Activated naive CD8-positive, alpha-beta T cell treated with anti-CD3 and anti-CD28 coated beads, Interleukin-2, amount 10 ng/mL, durations not matched to agents 7 days and 5 days (primary cell): ENCODE data around the gene PELI1. TPM values are rescaled to one million over a fixed set of nuclear protein-coding genes. Genes with fewer than 3 reads are reported as not detected.
A peak's percentile ranks its signal among the peaks of the same experiment; 100 is the strongest.
"Not testable (repeated sequence)": the region's sequence is repeated elsewhere in the genome, so short reads cannot be mapped to it uniquely, and the experiment has no call there.

ENCODE experiments used
- ATAC-seq: fragments of 150-1000 bp; cut with Tn5 transposase; one replicate; pipeline ENCODE4 v1.10.0; 2021; ENCODE audit warnings: low read depth, moderate library complexity
- POLR2A ChIA-PET: fragments of 350-600 bp; sonication (Branson Sonifier 250); formaldehyde crosslinking; loops from one replicate; lab custom pipeline; 2021; ENCODE audit warnings: antibody characterized with exemption; lab: Charles Lee
- DNase-seq: peaks from one replicate; pipeline ENCODE4 v3.0.0; 2021
- H3K27ac Mint-ChIP-seq: one replicate; pipeline ENCODE4 v1.8.0; 2022; ENCODE audit warnings: mild to moderate bottlenecking, mixed read lengths
- H3K27me3 Mint-ChIP-seq: one replicate; pipeline ENCODE4 v1.8.0; 2022; ENCODE audit warnings: mild to moderate bottlenecking, moderate library complexity, mixed read lengths
- H3K36me3 Mint-ChIP-seq: one replicate; pipeline ENCODE4 v1.8.0; 2021; ENCODE audit warnings: mild to moderate bottlenecking, mixed read lengths
- H3K4me1 Mint-ChIP-seq: one replicate; pipeline ENCODE4 v1.8.0; 2021; ENCODE audit warnings: mixed read lengths
- H3K4me3 Mint-ChIP-seq: one replicate; pipeline ENCODE4 v1.8.0; 2022; ENCODE audit warnings: mild to moderate bottlenecking, moderate library complexity, mixed read lengths
- H3K9me3 Mint-ChIP-seq: one replicate; pipeline ENCODE4 v1.8.0; 2021; ENCODE audit warnings: mixed read lengths
- total RNA-seq, 2 experiments: library from RNA; stranded (reverse); gene quantifications; one replicate each; pipeline ENCODE4 v1.2.3, GENCODE V29; 2021

The PELI1 gene
- total RNA-seq, 2 experiments from 2014 or later, result 22.6 to 25.7 TPM

GRCh38 chr2:64081046-64081445, 63.2 kb downstream of the PELI1 start:
- no peak for DNase-seq
- Mint-ChIP-seq H3K27ac (no peak overlapping the region), H3K36me3 (no peaks in the 10 kb centered on the region), H3K4me3 (no peak overlapping the region), H3K4me1 (no peaks in the 10 kb centered on the region), H3K27me3 (peaks cover 8% of the 10 kb centered on the region), H3K9me3 (no peaks in the 10 kb centered on the region)
- POLR2A ChIA-PET, result no interaction called here
- ATAC-seq, result no peak

- no peaks in the 10 kb centered on the region for H3K9me3 Mint-ChIP-seq
- no peaks in the 10 kb centered on the region for H3K4me1 Mint-ChIP-seq
- no peaks in the 10 kb centered on the region for H3K36me3 Mint-ChIP-seq
- ATAC-seq (no peak), DNase-seq (no peak)
- peaks cover 8% of the 10 kb centered on the region for H3K27me3 Mint-ChIP-seq
- POLR2A ChIA-PET, result no interaction called here
- H3K27ac Mint-ChIP-seq, result no peak overlapping the region
- H3K4me3 Mint-ChIP-seq, result no peak overlapping the region
These were observed 64.0 kb downstream of the PELI1 start for GRCh38 chr2:64080179-64080578.

DNA sequence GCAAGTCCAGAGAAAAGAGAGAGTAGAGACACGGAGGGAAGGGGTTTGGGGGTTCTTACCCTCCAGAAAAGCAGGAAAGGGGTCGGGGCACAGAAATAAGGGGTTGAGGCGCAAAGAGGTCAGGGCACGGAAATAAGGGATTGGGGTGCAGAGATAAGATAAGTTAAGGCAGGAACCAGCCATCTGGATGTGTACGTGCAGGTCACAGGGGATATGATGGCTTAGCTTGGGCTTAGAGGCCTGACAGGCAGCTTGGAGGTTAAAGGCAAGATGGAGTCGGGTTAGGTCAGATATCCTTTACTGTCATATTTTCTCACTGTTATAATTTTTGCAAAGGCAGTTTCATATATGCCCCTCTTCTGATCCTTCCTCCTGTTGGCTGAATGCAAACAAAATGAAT, 64.5 kb downstream of the PELI1 start:
- H3K9me3 Mint-ChIP-seq, H3K4me1 Mint-ChIP-seq, H3K27me3 Mint-ChIP-seq, POLR2A ChIA-PET, H3K4me3 Mint-ChIP-seq, H3K27ac Mint-ChIP-seq, DNase-seq, ATAC-seq, H3K36me3 Mint-ChIP-seq: not testable (repeated sequence)

DNA sequence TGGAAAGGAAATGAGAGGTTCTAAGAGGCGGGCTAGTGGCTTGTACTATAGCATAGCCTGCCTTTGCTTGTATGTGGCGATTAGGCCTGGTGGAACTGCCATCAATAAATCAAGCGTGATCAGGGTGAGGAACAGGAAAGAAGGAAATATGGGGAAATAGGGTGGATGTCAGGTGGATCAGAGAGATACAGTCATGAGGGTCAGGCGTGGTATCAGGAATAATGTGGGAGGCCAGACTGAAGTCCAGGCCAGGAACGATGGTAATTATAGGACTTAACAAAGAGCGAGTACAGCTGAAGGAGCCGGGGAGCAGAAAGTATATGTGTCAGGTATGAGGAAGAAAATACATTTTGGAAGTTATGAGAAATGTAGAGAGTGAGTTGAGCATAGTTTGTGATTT, 67.4 kb downstream of the PELI1 start:
- H3K36me3 Mint-ChIP-seq, H3K9me3 Mint-ChIP-seq, H3K4me3 Mint-ChIP-seq, POLR2A ChIA-PET, H3K4me1 Mint-ChIP-seq, ATAC-seq, H3K27ac Mint-ChIP-seq, DNase-seq, H3K27me3 Mint-ChIP-seq: not testable (repeated sequence)

GRCh38 chr2:64074616-64075015, 69.6 kb downstream of the PELI1 start:
- H3K36me3 Mint-ChIP-seq, H3K4me3 Mint-ChIP-seq, H3K27ac Mint-ChIP-seq, H3K27me3 Mint-ChIP-seq, H3K4me1 Mint-ChIP-seq, POLR2A ChIA-PET, H3K9me3 Mint-ChIP-seq, ATAC-seq, DNase-seq: not testable (repeated sequence)

DNA sequence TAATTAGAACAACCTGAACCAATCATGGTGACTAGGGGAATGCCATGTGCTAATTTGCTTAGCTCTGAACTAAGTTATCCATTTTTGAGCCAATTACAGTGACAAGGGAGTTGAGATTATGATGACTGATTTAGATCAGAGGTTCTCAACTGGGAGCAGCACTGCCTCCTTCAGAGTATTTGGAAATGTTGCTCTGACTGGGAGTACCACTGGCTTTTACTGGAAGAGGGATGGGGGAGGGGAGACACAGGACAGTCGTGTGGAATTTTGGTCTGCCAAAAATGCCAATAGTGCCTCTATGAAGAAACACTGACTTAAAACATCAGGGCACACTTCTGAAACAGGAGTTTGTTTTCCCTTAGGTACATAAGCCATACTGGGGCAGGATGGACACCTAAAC, 76.9 kb downstream of the PELI1 start:
- no peak overlapping the region for H3K27ac Mint-ChIP-seq
- H3K4me1 Mint-ChIP-seq, result peaks cover 21% of the 10 kb centered on the region
- no peak for DNase-seq
- H3K9me3 Mint-ChIP-seq, result peaks cover 2% of the 10 kb centered on the region
- no peak overlapping the region for H3K4me3 Mint-ChIP-seq
- no peaks in the 10 kb centered on the region for H3K27me3 Mint-ChIP-seq
- H3K36me3 Mint-ChIP-seq, result no peaks in the 10 kb centered on the region
- POLR2A ChIA-PET, result interaction anchor here (0.7 kb wide), 1 partner anchor 24 kb away, joined by 4 read pairs; no protein-coding TSS in a partner anchor
- no peak for ATAC-seq

- POLR2A ChIA-PET, result no interaction called here
- DNase-seq, result no peak
- no peak overlapping the region for H3K27ac Mint-ChIP-seq
- H3K9me3 Mint-ChIP-seq, result peaks cover 2% of the 10 kb centered on the region
- no peaks in the 10 kb centered on the region for H3K36me3 Mint-ChIP-seq
- H3K27me3 Mint-ChIP-seq, result peaks cover 1% of the 10 kb centered on the region
- ATAC-seq, result no peak
- H3K4me3 Mint-ChIP-seq, result no peak overlapping the region
- peaks cover 21% of the 10 kb centered on the region for H3K4me1 Mint-ChIP-seq
These were observed 78.7 kb downstream of the PELI1 start for GRCh38 chr2:64065516-64065915.

DNA sequence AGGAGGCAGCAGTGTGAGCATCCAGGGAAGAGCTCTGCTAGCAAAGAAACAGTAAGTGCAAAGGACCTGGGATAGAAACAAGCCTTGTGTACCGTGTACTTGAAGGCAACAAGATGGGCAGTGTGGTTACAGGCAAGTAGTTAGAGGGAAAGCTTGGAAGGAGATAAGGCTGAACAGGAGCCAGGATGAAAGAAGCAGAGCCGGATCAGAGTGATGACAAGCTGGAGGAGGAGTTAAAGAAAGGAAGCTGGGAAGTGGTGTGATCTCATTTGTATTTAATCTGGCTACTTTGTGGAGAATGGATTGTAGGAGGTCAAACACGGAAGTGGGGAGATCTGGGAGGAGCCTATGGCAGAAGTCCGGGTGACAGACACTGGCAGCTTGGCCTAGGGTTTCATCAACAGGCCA, 80.3 kb downstream of the PELI1 start:
- POLR2A ChIA-PET, result no interaction called here
- peaks cover 2% of the 10 kb centered on the region for H3K9me3 Mint-ChIP-seq
- peaks cover 1% of the 10 kb centered on the region for H3K27me3 Mint-ChIP-seq
- peak overlapping the region; percentile 78 for H3K27ac Mint-ChIP-seq
- H3K4me3 Mint-ChIP-seq, result no peak overlapping the region
- H3K4me1 Mint-ChIP-seq, result peaks cover 21% of the 10 kb centered on the region
- no peak for DNase-seq
- no peak for ATAC-seq
- no peaks in the 10 kb centered on the region for H3K36me3 Mint-ChIP-seq

DNA sequence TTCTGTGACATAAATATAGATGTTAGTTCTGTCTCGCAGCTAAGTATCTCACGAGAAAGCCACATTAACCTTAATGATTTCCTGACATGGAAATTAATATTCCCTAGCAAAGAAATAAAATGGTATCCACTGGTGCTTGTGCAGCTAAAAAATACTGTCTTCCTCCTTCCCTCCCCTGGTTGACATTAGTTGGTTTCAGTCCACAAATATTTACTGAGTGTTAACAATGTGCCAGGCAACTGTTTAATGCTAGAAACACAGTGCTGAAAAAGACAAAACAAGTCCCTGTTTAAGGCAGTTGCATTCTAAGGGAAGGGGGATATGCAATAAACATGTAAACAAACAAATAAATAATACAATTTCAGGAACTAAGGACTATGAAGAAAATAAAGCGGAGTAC, 80.8 kb downstream of the PELI1 start:
- peaks cover 21% of the 10 kb centered on the region for H3K4me1 Mint-ChIP-seq
- POLR2A ChIA-PET, result no interaction called here
- DNase-seq (no peak), ATAC-seq (no peak)
- H3K36me3 Mint-ChIP-seq, result no peaks in the 10 kb centered on the region
- H3K27ac Mint-ChIP-seq, result peak overlapping the region; percentile 78
- peaks cover 1% of the 10 kb centered on the region for H3K27me3 Mint-ChIP-seq
- H3K9me3 Mint-ChIP-seq, result peaks cover 2% of the 10 kb centered on the region
- H3K4me3 Mint-ChIP-seq, result no peak overlapping the region

DNA sequence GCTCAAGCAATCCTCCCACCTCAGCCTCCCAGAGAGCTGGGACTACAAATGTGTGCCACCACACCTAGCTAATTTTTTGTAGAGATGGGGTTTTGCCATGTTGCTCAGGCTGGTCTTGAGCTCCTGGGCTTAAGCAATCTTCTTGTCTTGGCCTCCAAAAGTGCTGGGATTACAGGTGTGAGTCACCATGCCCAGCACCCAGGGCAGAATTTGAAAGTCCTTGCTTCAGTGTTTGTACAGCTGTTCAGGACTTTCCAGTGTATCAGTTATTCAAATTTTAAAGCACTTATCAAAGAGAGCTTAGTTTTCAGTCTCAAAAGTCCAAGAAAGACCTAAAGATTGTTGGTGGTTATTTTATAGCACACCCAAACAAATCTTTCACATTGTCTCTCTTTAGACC, 81.4 kb downstream of the PELI1 start:
- H3K4me3 Mint-ChIP-seq, result no peak overlapping the region
- no peak overlapping the region for H3K27ac Mint-ChIP-seq
- POLR2A ChIA-PET, result no interaction called here
- ATAC-seq (no peak), DNase-seq (no peak)
- peaks cover 21% of the 10 kb centered on the region for H3K4me1 Mint-ChIP-seq
- H3K27me3 Mint-ChIP-seq, result peaks cover 4% of the 10 kb centered on the region
- peaks cover 2% of the 10 kb centered on the region for H3K9me3 Mint-ChIP-seq
- no peaks in the 10 kb centered on the region for H3K36me3 Mint-ChIP-seq

DNA sequence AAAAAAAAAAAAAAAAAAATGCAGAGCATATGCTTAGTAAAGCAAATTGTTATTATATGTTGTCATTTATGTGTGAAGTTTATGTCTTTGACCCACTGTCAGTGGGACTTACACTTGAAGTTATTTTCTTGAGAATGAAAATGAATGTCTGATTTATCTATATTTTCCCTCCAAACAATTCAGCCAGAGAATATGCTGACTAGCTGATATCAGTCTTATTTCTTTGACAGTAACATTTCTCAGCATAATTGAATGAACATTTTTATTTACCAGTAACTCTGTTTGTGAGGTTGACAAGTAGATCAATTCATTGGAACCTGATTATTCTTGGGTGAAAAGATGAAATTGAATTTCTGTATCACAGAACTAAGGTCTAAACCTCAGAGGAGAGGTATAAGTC, 85.0 kb downstream of the PELI1 start:
- Mint-ChIP-seq H3K4me3 (no peak overlapping the region), H3K4me1 (peaks cover 16% of the 10 kb centered on the region), H3K27ac (no peak overlapping the region), H3K36me3 (no peaks in the 10 kb centered on the region), H3K27me3 (peaks cover 4% of the 10 kb centered on the region), H3K9me3 (no peaks in the 10 kb centered on the region)
- ATAC-seq (no peak), DNase-seq (no peak)
- POLR2A ChIA-PET, result no interaction called here

GRCh38 chr2:64056021-64056420, 88.2 kb downstream of the PELI1 start:
- Mint-ChIP-seq H3K27ac (no peak overlapping the region), H3K9me3 (no peaks in the 10 kb centered on the region), H3K27me3 (peaks cover 3% of the 10 kb centered on the region), H3K4me1 (peaks cover 26% of the 10 kb centered on the region), H3K4me3 (no peak overlapping the region), H3K36me3 (no peaks in the 10 kb centered on the region)
- ATAC-seq (no peak), DNase-seq (no peak)
- POLR2A ChIA-PET, result no interaction called here

GRCh38 chr2:64054161-64054915, 89.9 kb downstream of the PELI1 start:
- no peak for DNase-seq
- no peak for ATAC-seq
- Mint-ChIP-seq H3K27ac (no peak overlapping the region), H3K27me3 (peaks cover 3% of the 10 kb centered on the region), H3K4me1 (peaks cover 33% of the 10 kb centered on the region), H3K4me3 (no peak overlapping the region), H3K36me3 (no peaks in the 10 kb centered on the region), H3K9me3 (no peaks in the 10 kb centered on the region)
- POLR2A ChIA-PET, result interaction anchor here (1.0 kb wide), 1 partner anchor 434 kb away, joined by 3 read pairs; no protein-coding TSS in a partner anchor

DNA sequence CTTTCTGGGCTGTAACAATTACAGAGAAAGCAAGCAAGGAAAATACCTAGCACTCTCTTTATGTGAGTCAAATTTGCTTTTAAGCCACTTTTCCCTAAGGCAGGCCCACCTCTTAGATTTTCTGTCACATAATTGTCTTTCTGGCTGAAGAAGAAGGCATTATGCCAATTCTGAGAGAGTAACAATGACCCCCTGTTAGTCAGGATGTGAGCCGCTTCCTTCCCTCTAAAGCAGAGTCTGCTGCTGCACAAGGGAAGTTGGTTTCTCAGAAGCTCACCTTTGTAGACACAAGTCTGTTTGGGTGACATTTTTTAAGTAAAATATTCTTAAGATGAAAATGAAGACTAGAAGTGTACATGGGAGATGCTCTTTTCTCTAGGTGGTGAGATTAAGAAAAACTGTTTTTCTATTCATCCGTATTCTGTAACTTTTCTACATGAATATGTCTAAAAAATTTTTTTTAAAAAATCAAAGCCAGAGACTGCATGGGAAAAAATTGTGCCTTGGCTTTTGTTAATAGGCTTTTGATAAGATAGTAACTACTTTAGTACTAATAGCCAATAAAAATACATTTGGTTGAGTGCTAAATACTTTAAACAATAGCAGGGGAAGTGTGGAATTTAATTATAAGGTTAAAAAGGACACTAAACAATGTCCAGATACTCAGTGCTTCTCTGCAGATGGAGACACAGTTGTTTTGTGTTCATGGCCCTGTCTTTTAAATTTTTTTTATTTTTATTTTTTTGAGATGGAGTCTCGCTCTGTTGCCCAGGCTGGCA, 91.6 kb downstream of the PELI1 start:
- Mint-ChIP-seq H3K4me3 (peak overlapping the region; percentile 33), H3K27ac (no peak overlapping the region), H3K9me3 (no peaks in the 10 kb centered on the region), H3K36me3 (no peaks in the 10 kb centered on the region), H3K27me3 (no peaks in the 10 kb centered on the region), H3K4me1 (peaks cover 37% of the 10 kb centered on the region)
- DNase-seq (no peak), ATAC-seq (peak; percentile 45)
- POLR2A ChIA-PET, result interaction anchor here (1.6 kb wide), 1 partner anchor 274 kb away, joined by 6 read pairs; no protein-coding TSS in a partner anchor
